HCT116 (cell line): ENCODE measurements around the gene CPNE8. TPM values are rescaled to one million over a fixed set of nuclear protein-coding genes. Genes with fewer than 3 reads are reported as not detected.

Experiments
- ATAC-seq: fragments of 200-7000 bp; cut with Tn5 transposase; 2 replicates; pipeline ENCODE4 v1.9.1; 2020; ENCODE audit warnings: mild to moderate bottlenecking, moderate library complexity
- BruUV-seq: library from RNA; stranded (reverse); fragments of 400-500 nt; replicated peaks from 2 replicates; lab custom pipeline; 2021; lab: Mats Ljungman, UMichigan
- CTCF ChIA-PET: fragments of 300-600 bp; sonication (Branson Sonifier 250); formaldehyde crosslinking; loops from one replicate; lab custom pipeline; 2021; ENCODE audit warnings: antibody characterized with exemption; lab: Charles Lee
- POLR2A ChIA-PET: fragments of 300-600, 350-600 bp; sonication (Branson Sonifier 250); formaldehyde crosslinking; loops from one replicate; lab custom pipeline; 2021; ENCODE audit warnings: antibody characterized with exemption; lab: Charles Lee
- RAD21 ChIA-PET, 2 experiments: fragments of 300-600 bp; sonication (Branson Sonifier 250); formaldehyde crosslinking; loops; one replicate each; lab custom pipeline; 2023; ENCODE audit warnings: low total read pairs in 2 of 2; ENCODE audit not compliant: uncharacterized antibody in 2 of 2, unreplicated experiment in 2 of 2, low non-redundant PET in 1 of 2; lab: Charles Lee
- DNase-seq: peaks from one replicate; pipeline ENCODE4 v3.0.0-alpha.2; 2010; ENCODE audit warnings: low read depth, low spot score
- H2AFZ ChIP-seq: fragments of 200-600 bp; shearing (Covaris generic), sonication (generic); 2 replicates; pipeline ENCODE4 v1.6.1; 2017; ENCODE audit warnings: low read depth, mixed run types, mixed read lengths, antibody characterized with exemption, low read length; ENCODE audit not compliant: poor library complexity, severe bottlenecking
- H3K27ac ChIP-seq: 2 replicates; pipeline ENCODE4 v1.5.1; 2012; ENCODE audit warnings: low read depth, low read length
- H3K27me3 ChIP-seq: fragments of 200-600 bp; sonication (generic); 2 replicates; pipeline ENCODE4 v1.6.1; 2016; ENCODE audit warnings: mixed run types, low read length, mixed read lengths; ENCODE audit not compliant: insufficient read depth
- H3K36me3 ChIP-seq, 2 experiments: fragments of 200-500 bp in 1 of 2; fragments of 200-600 bp in 1 of 2; sonication (Bioruptor generic) in 1 of 2; sonication (generic) in 1 of 2; 2 replicates each; pipeline versions ENCODE4 v1.5.1 to v1.6.1; 2014 to 2016; ENCODE audit warnings: low read length in 2 of 2, inconsistent platforms in 1 of 2, mixed read lengths in 1 of 2, mixed run types in 1 of 2; ENCODE audit not compliant: insufficient read depth in 2 of 2, control insufficient read depth in 1 of 2
- H3K4me1 ChIP-seq, 2 experiments: fragments of 200-600 bp in 1 of 2; sonication (generic) in 1 of 2; 2 replicates each; pipeline versions ENCODE4 v1.5.1 to v1.6.1; 2012 to 2017; ENCODE audit warnings: low read length in 2 of 2, inconsistent platforms in 1 of 2, mild to moderate bottlenecking in 1 of 2, mixed read lengths in 1 of 2, mixed run types in 1 of 2, moderate library complexity in 1 of 2; ENCODE audit not compliant: insufficient read depth in 2 of 2, control insufficient read depth in 1 of 2
- H3K4me2 ChIP-seq: fragments of 200-600 bp; sonication (generic); 2 replicates; pipeline ENCODE4 v1.6.1; 2017; ENCODE audit warnings: mixed run types, low read length, mixed read lengths
- H3K4me3 ChIP-seq, 2 experiments: fragments of 200-600 bp in 1 of 2; sonication (generic) in 1 of 2; replicated peaks in 1 of 2; 2 replicates each; pipeline ENCODE4 v1.5.1; 2011 to 2016; ENCODE audit warnings: low read length in 2 of 2, control low read depth in 1 of 2, low read depth in 1 of 2, mild to moderate bottlenecking in 1 of 2, mixed read lengths in 1 of 2, mixed run types in 1 of 2
- H3K79me2 ChIP-seq: fragments of 200-600 bp; sonication (generic); 2 replicates; pipeline ENCODE4 v1.6.1; 2017; ENCODE audit warnings: mild to moderate bottlenecking, mixed run types, low read length, moderate library complexity, mixed read lengths; ENCODE audit not compliant: insufficient read depth
- H3K9ac ChIP-seq: fragments of 200-600 bp; sonication (generic); 2 replicates; pipeline ENCODE4 v1.6.1; 2016; ENCODE audit warnings: low read length, mixed read lengths
- H3K9me2 ChIP-seq: fragments of 200-600 bp; sonication (generic), shearing (Covaris generic); 2 replicates; pipeline ENCODE4 v1.6.1; 2017; ENCODE audit warnings: mixed run types, mild to moderate bottlenecking, moderate library complexity; ENCODE audit not compliant: insufficient read depth
- H3K9me3 ChIP-seq, 2 experiments: fragments of 200-500 bp in 1 of 2; fragments of 200-600 bp in 1 of 2; sonication (Bioruptor generic) in 1 of 2; sonication (generic) in 1 of 2; 2 replicates each; pipeline ENCODE4 v1.6.1; 2014 to 2017; ENCODE audit warnings: low read length in 2 of 2, mixed read lengths in 2 of 2, inconsistent platforms in 1 of 2, low read depth in 1 of 2, mild to moderate bottlenecking in 1 of 2, mixed run types in 1 of 2, moderate library complexity in 1 of 2; ENCODE audit not compliant: control insufficient read depth in 1 of 2, insufficient read depth in 1 of 2
- H4K20me1 ChIP-seq: fragments of 200-600 bp; sonication (generic), shearing (Covaris generic); 2 replicates; pipeline ENCODE4 v1.6.1; 2017; ENCODE audit warnings: mixed run types, mild to moderate bottlenecking, moderate library complexity; ENCODE audit not compliant: insufficient read depth
- ATF3 ChIP-seq: IDR thresholded peaks from 2 replicates; pipeline ENCODE4 v1.6.1; 2012
- CBX3 ChIP-seq: IDR thresholded peaks from 2 replicates; pipeline ENCODE4 v1.6.1; 2012; ENCODE audit warnings: low read depth
- CTCF ChIP-seq, 3 experiments: fragments of 200-600 bp in 1 of 3; sonication (generic) in 1 of 3; IDR thresholded peaks in 2 of 3; conservative IDR thresholded peaks in 1 of 3; 2 replicates each; pipeline ENCODE4 v1.5.1; 2012 to 2017; ENCODE audit warnings: low read depth in 2 of 3, low read length in 2 of 3, antibody characterized with exemption in 1 of 3, borderline replicate concordance in 1 of 3, control low read depth in 1 of 3, mild to moderate bottlenecking in 1 of 3, mixed read lengths in 1 of 3, mixed run types in 1 of 3, moderate library complexity in 1 of 3; ENCODE audit not compliant: insufficient read depth in 1 of 3
- EGR1 ChIP-seq: IDR thresholded peaks from 2 replicates; pipeline ENCODE4 v1.6.1; 2012; ENCODE audit warnings: low read depth
- EZH2 ChIP-seq: fragments of 200-600 bp; sonication (generic); IDR thresholded peaks from 2 replicates; pipeline ENCODE4 v1.6.1; 2017; ENCODE audit warnings: antibody characterized with exemption, mixed run types
- EZH2phosphoT487 ChIP-seq: fragments of 200-600 bp; IDR thresholded peaks from 2 replicates; pipeline ENCODE4 v1.6.1; 2018; ENCODE audit warnings: antibody characterized with exemption, borderline replicate concordance
- FOSL1 ChIP-seq: IDR thresholded peaks from 2 replicates; pipeline ENCODE4 v1.6.1; 2012; ENCODE audit warnings: low read depth
- JUND ChIP-seq: IDR thresholded peaks from 2 replicates; pipeline ENCODE4 v1.6.1; 2012
- POLR2A ChIP-seq: IDR thresholded peaks from 2 replicates; pipeline ENCODE4 v1.7.0; 2011; ENCODE audit warnings: borderline replicate concordance; ENCODE audit not compliant: insufficient read depth, insufficient read length; ENCODE audit errors: extremely low read depth
- POLR2AphosphoS5 ChIP-seq: IDR thresholded peaks from 2 replicates; pipeline ENCODE4 v1.6.1; 2011; ENCODE audit warnings: mild to moderate bottlenecking, low read depth, low read length, moderate library complexity
- RAD21 ChIP-seq: IDR thresholded peaks from 2 replicates; pipeline ENCODE4 v1.6.1; 2012; ENCODE audit warnings: low read depth, mild to moderate bottlenecking
- REST ChIP-seq: IDR thresholded peaks from 2 replicates; pipeline ENCODE4 v1.6.1; 2012; ENCODE audit warnings: low read depth
- SIN3A ChIP-seq: IDR thresholded peaks from 2 replicates; pipeline ENCODE4 v1.6.1; 2012; ENCODE audit warnings: low read depth
- SP1 ChIP-seq: IDR thresholded peaks from 2 replicates; pipeline ENCODE4 v1.6.1; 2012; ENCODE audit warnings: low read depth
- SRF ChIP-seq: IDR thresholded peaks from 2 replicates; pipeline ENCODE4 v1.6.1; 2012; ENCODE audit warnings: low read depth
- TCF7L2 ChIP-seq: IDR thresholded peaks from 2 replicates; pipeline ENCODE4 v1.7.0; 2011; ENCODE audit warnings: borderline replicate concordance, inconsistent platforms; ENCODE audit not compliant: insufficient read depth, insufficient read length; ENCODE audit errors: extremely low read depth
- YY1 ChIP-seq: IDR thresholded peaks from 2 replicates; pipeline ENCODE4 v1.6.1; 2011; ENCODE audit warnings: low read length, low read depth, moderate library complexity, mild to moderate bottlenecking; ENCODE audit not compliant: insufficient replicate concordance; ENCODE audit errors: extremely low read depth
- ZFX ChIP-seq: fragments of 450-650 bp; IDR thresholded peaks from 2 replicates; pipeline ENCODE4 v1.6.1; 2017
- ZNF274 ChIP-seq: fragments of 200-500 bp; sonication (Bioruptor generic); IDR thresholded peaks from 2 replicates; pipeline ENCODE4 v1.6.1; 2014; ENCODE audit warnings: mild to moderate bottlenecking, low read depth, low read length, inconsistent platforms
- intact Hi-C: fragments of 100-400 bp; cut with micrococcal nuclease; formaldehyde crosslinking; loops from 2 replicates; pipeline ENCODE4 v1.10.0; 2022
- total RNA-seq: library from RNA; stranded (reverse); gene quantifications from one replicate; pipeline ENCODE4 v1.2.1, GENCODE V29; 2021; ENCODE audit not compliant: unreplicated experiment

Gene CPNE8
- total RNA-seq, 1 experiment from 2014 or later: 14.2 TPM

GRCh38 chr12:38825006-38825405 is 80.4 kb downstream of the CPNE8 start:
- H3K9me3 ChIP-seq: no peaks in the 10 kb centered on the region
- POLR2A ChIA-PET: no interaction called here

More at GRCh38 chr12:38825006-38825405, 80.4 kb downstream of the CPNE8 start:
- CTCF ChIA-PET: no interaction called here
- Histone ChIP-seq H3K79me2 (no peaks in the 10 kb centered on the region), H2AFZ (no peak overlapping the region), H3K27ac (no peak overlapping the region)
- ATAC-seq: no peak
- TF ChIP-seq EGR1: no peak
- no peak for TF ChIP-seq SIN3A
- TF ChIP-seq JUND: no peak
- no peak for TF ChIP-seq POLR2A
- TF ChIP-seq CBX3: no peak
- no peak for TF ChIP-seq TCF7L2
- TF ChIP-seq EZH2phosphoT487: no peak
- TF ChIP-seq FOSL1: no peak
- TF ChIP-seq RAD21: no peak
- TF ChIP-seq REST: no peak
- no peak for TF ChIP-seq EZH2
- no peak for TF ChIP-seq CTCF (IDR thresholded peaks at IDR 0.05 in 2 of 3, conservative IDR thresholded peaks at IDR 0.05 in 1 of 3; ENCODE audit: borderline replicate concordance in 1 of 3, insufficient read depth in 1 of 3, low read depth in 2 of 3, low read length in 2 of 3)
- no peak for TF ChIP-seq ZFX
- TF ChIP-seq YY1: no peak
- no peak for TF ChIP-seq POLR2AphosphoS5
- no peak for TF ChIP-seq ATF3
- no peak for TF ChIP-seq ZNF274
- TF ChIP-seq SP1: no peak
- no peak for TF ChIP-seq SRF
- TF ChIP-seq, all 23 proteins: peak for 0
- Histone ChIP-seq H3K9me2 (no peaks in the 10 kb centered on the region), H3K4me3 (no peak overlapping the region), H3K27me3 (no peaks in the 10 kb centered on the region), H4K20me1 (no peaks in the 10 kb centered on the region), H3K4me2 (no peak overlapping the region), H3K9ac (no peak overlapping the region), H3K36me3 (no peaks in the 10 kb centered on the region), H3K4me1 (no peaks in the 10 kb centered on the region)
- BruUV-seq: no TSS peak
- RAD21 ChIA-PET: no interaction called here
- intact Hi-C loops: no loop called here
- DNase-seq: no peak
